Measurements from ENCODE around the gene COL6A6.
A peak's percentile ranks its signal among the peaks of the same experiment; 100 is the strongest.
"Not testable (repeated sequence)": the region's sequence is repeated elsewhere in the genome, so short reads cannot be mapped to it uniquely, and the experiment has no call there.

Gene COL6A6

DNA sequence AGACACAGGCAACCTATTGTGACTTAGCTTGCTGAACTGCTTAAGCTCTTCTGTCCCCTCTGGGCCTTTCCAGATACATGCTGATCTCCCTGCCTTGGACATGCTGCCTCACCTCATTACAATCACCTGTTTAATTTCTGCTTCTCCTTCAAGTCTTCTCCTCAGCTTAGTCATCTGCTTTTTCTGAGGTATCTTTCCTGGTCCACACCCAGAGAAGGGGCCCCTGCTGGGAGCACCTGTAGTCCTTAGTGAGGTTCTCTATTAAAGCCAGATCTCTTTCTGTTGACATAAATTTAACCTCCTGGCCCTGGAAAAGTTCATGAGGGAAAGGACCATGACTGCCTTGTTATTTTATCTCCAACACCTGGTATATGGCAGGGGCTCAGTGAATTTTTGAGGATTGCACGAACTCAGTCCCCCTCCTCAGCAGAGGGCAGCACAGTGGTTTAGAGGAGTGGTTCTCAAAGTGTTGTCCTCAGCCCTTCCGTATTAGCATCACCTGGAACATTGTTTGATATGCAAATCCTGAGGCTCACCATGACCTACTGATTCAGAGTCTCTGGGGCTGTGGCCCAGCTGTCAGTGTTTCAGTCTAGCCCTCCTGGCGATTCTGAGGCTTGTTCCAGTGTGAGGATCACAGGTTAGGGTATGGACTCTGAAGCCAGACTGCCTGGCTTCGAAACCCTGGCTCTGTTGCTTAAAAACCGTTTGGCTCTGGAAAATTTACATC is 12.7 kb downstream of the COL6A6 start:
- DNase-seq (ENCODE audit: low read depth) = no peak

DNA sequence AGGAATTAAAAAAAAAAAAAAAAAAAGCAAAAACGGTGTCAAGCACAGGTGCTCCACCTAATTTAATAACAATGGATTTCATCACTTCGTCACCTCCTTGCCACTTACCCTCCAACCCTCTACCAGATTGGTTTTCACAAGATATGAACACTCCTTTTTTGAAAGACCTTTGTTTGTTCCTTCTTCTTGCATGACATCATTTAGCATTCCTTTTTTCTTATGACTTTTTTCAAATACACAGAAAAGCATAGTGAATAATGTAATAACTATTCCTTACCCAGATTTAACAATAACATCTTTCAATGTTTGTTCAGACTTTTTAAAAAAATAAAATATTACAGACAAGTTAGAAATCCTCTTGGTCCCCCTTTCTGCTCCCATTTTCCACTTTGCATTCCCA is 16.3 kb downstream of the COL6A6 start:
- no peak for DNase-seq (ENCODE audit: low read depth)

DNA sequence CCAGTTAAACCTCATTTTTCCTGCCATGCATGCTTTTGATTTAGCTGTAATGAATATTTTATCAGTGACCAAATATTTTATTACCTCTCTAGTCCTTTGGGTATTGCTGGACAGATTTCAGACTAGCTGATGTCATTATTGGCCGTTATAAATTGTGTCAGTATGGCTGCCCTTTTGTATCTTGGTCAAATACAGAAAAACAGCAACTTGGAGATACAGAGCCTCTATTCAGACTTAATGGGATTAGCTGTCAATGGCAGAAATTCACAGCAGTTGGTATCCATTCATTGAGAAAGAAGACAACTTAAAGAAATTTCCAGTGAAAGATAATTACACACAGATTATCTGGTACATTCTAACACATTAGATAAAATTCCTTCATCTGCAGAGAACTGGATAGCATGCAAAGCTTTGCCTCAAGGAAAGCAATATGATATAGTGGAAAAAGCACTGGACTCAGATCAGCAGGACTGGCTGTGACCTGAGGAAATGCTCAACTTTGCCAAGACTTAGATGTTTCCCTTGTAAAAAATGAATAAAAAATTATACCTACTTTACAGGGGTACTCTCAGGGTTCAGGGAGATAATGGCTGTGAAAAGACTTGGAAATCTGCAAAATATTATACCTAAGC is 20.8 kb downstream of the COL6A6 start:
- no peak for DNase-seq (ENCODE audit: low read depth)

DNA sequence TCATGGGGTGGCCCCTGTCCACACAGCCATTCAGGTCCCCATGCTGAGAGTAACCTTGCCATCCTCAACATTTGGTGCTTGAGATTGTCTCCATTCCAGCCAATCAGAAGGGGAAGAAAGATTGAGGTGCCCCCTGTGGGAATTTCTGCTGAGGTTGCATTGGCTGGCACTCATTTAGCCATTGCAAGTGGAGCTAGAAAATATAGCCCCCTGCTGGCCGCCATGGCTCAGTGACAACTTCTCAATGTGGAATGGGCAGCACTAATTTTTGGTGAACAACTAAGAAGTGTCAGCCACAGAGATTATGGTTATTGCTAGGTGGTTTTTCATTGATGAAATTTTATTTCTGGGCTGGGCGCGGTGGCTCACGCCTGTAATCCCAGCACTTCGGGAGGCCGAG is 22.0 kb downstream of the COL6A6 start:
- peak; percentile 8 for DNase-seq (ENCODE audit: low read depth)

DNA sequence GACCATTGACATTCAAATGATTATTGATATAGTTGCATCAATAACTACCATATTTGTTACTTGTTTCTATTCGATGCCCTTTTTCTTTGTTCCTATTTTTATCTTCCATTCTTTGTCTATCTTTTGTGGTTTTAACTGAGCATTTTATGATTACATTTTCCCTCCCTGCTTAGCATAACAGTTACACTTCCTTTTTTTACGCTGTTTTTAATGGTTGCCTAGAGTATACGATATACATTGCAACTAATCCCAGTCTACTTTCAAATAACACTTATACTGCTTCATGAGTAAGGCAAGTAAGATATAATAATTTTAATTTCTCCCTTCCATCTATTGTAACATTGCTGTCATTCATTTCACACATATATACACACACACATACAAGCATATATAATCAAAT is 26.3 kb downstream of the COL6A6 start:
- no peak for DNase-seq (ENCODE audit: low read depth)

DNA sequence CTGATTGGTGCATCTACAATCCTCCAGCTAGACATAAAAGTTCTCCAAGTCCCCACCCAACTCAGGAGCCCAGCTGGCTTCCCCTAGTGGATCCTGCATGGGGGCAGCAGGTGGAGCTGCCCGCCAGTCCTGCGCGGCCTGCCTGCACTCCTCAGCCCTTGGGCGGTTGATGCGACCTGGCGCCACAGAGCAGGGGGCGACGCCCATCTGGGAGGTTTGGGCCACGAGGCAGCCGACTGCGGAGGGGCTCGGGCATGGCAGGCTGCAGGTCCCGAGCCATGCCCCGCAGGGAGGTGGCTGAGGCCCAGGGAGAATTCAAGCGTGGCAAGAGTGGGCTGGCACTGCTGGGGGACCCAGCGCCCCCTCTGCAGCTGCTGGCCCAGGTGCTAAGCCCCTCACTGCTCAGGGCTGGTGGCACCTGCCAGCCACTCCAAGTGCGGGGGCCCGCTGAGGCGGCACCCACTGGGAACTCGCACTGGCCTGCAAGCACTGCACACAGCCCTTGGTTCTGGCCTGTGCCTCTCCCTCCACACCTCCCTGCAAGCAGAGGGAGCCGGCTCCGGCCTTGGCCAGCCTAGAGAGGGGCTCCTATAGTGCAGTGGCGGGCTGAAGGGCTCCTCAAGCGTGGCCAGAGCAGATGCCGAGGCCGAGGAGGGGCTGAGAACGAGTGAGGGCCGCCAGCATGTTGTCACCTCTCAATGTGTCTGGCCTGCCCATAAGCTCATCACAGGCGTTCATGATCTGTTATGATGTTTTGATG is 30.1 kb downstream of the COL6A6 start:
- no peak for DNase-seq (ENCODE audit: low read depth)

DNA sequence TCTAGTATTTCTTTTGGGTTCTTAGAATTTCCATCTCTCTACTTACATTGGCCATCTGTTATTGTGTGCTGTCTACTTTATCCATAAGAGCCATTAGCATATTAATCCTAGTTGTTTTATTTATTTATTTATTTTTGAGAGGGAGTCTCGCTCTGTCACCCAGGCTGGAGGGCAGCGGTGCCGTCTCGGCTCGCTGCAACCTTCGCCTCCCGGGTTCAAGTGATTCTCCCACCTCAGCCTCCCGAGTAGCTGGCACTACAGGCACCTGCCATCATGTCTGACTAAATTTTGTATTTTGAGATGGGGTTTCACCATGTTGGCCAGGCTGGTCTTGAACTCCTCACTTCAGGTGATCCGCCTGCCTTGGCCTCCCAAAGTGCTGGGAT is 30.7 kb downstream of the COL6A6 start:
- not testable (repeated sequence) for DNase-seq (ENCODE audit: low read depth)

DNA sequence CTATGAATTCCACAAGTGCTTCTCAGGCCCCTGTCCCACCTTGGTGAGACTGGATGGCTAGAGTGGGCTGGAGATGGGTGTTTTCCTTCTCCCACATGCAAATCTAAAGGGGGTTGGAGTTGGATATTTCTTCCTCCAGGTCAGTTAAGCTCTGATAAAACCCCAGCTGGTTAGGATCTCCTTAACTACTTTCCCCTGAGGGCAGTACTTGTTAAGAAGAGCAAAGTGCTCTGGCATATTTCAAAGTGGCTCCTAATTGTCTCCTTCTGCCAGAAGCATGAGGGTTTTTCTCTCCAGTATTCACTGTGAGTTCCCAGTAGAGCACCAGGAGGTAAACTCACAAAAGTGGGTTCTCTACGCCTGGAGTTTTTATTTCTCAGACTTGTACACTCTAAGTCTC is 31.4 kb downstream of the COL6A6 start:
- no peak for DNase-seq (ENCODE audit: low read depth)

DNA sequence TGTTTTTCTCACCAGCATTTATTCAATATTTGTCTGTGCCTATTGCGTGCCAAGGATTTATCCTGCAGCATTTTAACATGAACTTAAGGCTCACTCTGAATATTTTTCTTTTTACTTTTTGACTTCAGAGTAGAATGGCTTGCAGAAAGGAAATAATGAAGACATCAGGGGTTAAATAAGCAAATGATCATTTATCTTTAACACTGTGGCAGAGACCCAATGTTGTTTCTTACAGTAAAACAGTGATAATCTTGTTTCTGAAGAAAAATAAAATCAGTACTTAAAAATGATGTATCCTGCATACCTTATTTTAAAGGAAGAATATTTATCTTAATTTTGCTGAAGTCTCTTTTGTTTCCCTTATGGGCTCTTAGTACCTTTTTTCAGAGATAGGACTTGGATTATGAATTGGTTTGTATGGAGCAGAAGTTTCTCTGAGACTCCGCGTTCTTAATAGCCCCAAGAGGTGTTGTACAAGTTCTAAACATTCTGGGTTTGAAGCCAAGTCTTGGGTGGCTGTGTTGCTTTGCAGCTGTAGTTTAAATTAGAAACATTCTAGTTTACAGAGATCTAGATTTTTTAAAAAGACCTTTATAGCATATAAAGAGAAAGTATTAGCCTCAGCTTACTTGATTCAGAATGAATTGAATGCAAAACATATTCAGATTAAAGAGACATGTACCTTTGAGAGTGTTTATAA is 40.5 kb downstream of the COL6A6 start:
- DNase-seq (ENCODE audit: low read depth) = no peak

DNA sequence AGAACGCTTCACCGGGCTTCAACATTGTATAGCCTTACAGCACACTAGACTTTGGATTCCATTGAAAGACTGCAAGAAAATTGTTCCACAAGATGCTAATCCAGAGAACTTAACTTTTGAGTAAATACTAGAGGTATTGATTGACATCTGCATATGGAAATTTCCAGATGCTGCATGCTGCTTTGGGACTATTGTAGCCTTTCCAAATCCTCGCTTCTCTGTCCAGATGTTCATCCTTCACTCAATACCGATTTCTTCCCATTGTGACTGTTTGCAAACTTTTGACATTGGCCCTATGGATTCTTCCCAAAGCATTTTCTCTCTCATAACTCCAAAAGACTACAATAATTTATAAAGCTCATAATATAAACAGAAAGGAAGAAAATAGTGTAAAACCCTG is 41.4 kb downstream of the COL6A6 start:
- no peak for DNase-seq (ENCODE audit: low read depth)

DNA sequence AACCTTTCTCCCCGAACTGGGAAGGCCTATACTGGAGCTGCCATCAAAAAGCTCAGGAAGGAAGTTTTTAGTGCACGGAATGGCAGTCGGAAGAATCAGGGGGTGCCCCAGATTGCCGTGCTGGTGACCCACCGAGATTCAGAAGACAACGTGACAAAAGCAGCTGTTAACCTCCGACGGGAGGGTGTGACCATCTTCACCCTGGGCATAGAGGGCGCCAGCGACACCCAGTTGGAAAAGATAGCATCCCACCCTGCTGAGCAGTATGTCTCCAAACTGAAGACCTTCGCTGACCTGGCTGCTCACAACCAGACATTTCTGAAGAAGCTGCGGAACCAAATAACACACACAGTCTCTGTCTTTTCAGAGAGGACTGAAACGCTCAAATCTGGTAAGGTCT is 48.2 kb downstream of the COL6A6 start:
- no peak for DNase-seq (ENCODE audit: low read depth)

Data from stromal cell of bone marrow (primary cell).